ENCODE measurements around the gene PARD3.

- TF ChIP-seq CTCF (IDR thresholded peaks at IDR 0.05) = no peak
- TF ChIP-seq SP1 (CRISPR knock-in tag; conservative IDR thresholded peaks at IDR 0.05) = no peak
- TF ChIP-seq ZNF416 (CRISPR knock-in tag; IDR thresholded peaks at IDR 0.05) = no peak
- no peak for TF ChIP-seq NR2C2 (CRISPR knock-in tag; IDR thresholded peaks at IDR 0.05)
Observed at GRCh38 chr10:34251177-34251576, 563.9 kb downstream of the PARD3 start.
